HEK293 (cell line): Measurements from ENCODE around the gene PTPRN2.

Source experiments
- HOXA7 ChIP-seq: sonication (generic); formaldehyde crosslinking; IDR thresholded peaks from 2 replicates; pipeline ENCODE4 v1.8.1; 2022; ENCODE audit warnings: missing genetic modification reagents, borderline replicate concordance
- ZNF335 ChIP-seq: fragments of 450-650 bp; formaldehyde crosslinking; conservative IDR thresholded peaks from 2 replicates; pipeline ENCODE4 v1.5.1; 2016; ENCODE audit warnings: missing biosample characterization, missing genetic modification characterization
- ZNF776 ChIP-seq: fragments of 450-650 bp; formaldehyde crosslinking; IDR thresholded peaks from 2 replicates; pipeline ENCODE4 v1.5.0; 2017; ENCODE audit warnings: missing biosample characterization, missing genetic modification characterization, borderline replicate concordance
- TF ChIP-seq, protein P1 (sequence below): fragments of 450-650 bp; formaldehyde crosslinking; IDR thresholded peaks from 2 replicates; pipeline ENCODE4 v1.5.1; 2016; ENCODE audit warnings: missing biosample characterization, missing genetic modification characterization, low read depth
- TF ChIP-seq, protein P2 (sequence below): fragments of 450-650 bp; formaldehyde crosslinking; IDR thresholded peaks from 2 replicates; pipeline ENCODE4 v1.5.1; 2016; ENCODE audit warnings: missing biosample characterization, missing genetic modification characterization

DNA sequence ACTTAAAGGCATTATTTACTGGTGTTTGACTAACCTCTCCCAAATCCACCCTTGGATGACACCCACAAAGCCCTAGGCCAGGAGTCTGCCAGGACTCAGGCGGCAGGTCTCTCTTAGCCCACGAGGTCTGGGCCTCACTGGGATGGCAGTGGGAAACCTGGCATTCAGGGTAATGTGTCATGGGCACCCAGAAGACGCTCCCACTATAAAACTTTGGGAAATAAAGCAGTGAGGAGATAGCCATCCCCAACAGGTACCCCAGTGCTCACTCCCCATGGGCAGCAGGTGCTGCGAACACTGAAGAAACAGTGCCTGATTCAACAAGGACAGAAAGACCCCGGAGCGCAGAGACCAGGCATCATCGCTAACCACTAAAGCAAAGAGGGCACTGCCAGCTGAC is 14.4 kb upstream of the PTPRN2 start:
- TF ChIP-seq, protein P1, sequence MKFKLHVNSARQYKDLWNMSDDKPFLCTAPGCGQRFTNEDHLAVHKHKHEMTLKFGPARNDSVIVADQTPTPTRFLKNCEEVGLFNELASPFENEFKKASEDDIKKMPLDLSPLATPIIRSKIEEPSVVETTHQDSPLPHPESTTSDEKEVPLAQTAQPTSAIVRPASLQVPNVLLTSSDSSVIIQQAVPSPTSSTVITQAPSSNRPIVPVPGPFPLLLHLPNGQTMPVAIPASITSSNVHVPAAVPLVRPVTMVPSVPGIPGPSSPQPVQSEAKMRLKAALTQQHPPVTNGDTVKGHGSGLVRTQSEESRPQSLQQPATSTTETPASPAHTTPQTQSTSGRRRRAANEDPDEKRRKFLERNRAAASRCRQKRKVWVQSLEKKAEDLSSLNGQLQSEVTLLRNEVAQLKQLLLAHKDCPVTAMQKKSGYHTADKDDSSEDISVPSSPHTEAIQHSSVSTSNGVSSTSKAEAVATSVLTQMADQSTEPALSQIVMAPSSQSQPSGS (tag by site-specific recombination) = no peak
- TF ChIP-seq HOXA7 (CRISPR knock-in tag) (no peak), ZNF335 (no peak), ZNF776 (no peak)
- TF ChIP-seq, protein P2, sequence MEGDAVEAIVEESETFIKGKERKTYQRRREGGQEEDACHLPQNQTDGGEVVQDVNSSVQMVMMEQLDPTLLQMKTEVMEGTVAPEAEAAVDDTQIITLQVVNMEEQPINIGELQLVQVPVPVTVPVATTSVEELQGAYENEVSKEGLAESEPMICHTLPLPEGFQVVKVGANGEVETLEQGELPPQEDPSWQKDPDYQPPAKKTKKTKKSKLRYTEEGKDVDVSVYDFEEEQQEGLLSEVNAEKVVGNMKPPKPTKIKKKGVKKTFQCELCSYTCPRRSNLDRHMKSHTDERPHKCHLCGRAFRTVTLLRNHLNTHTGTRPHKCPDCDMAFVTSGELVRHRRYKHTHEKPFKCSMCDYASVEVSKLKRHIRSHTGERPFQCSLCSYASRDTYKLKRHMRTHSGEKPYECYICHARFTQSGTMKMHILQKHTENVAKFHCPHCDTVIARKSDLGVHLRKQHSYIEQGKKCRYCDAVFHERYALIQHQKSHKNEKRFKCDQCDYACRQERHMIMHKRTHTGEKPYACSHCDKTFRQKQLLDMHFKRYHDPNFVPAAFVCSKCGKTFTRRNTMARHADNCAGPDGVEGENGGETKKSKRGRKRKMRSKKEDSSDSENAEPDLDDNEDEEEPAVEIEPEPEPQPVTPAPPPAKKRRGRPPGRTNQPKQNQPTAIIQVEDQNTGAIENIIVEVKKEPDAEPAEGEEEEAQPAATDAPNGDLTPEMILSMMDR (tag by site-specific recombination) = no peak
